ENCODE results near the gene PRSS38. TPM values are rescaled to one million over a fixed set of nuclear protein-coding genes. Genes with fewer than 3 reads are reported as not detected.

The PRSS38 gene
- total RNA-seq, 1 donor from 2014 or later = not detected

DNA sequence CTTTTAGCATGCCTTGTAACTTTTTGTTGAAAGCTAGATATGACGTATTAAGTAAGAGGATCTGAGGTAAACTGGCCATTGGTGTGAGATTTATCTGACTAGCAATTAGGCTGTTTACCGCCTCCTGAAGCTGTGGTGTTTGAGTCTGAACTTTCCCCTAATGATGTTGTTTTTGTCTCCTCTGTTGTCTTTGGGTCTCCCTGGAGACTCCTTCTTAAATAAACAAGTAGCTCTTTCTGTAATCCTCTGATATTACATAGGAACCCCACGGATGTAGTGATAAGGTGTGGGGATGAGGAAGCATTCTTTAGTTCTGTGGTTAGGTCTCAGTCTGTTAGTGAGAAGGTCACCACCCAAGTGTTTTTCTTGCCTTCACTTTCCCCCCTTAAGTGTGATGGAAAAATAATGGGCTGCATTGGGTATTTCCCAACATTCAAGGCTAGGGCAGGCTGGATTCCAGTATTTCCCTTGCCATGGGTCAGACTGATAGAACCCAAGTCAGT, 33.0 kb downstream of the PRSS38 start:
- Mint-ChIP-seq H3K27me3 (ENCODE audit: unreplicated experiment) (peaks cover 2% of the 10 kb centered on the region), H3K4me3 (ENCODE audit: unreplicated experiment) (no peak overlapping the region), H3K27ac (ENCODE audit: unreplicated experiment) (no peak overlapping the region), H3K36me3 (ENCODE audit: low read depth, unreplicated experiment) (no peaks in the 10 kb centered on the region), H3K9me3 (ENCODE audit: unreplicated experiment) (no peaks in the 10 kb centered on the region), H3K4me1 (ENCODE audit: unreplicated experiment) (no peaks in the 10 kb centered on the region)
- DNase-seq (ENCODE audit: low spot score) = no peak
- TF ChIP-seq, protein P1, sequence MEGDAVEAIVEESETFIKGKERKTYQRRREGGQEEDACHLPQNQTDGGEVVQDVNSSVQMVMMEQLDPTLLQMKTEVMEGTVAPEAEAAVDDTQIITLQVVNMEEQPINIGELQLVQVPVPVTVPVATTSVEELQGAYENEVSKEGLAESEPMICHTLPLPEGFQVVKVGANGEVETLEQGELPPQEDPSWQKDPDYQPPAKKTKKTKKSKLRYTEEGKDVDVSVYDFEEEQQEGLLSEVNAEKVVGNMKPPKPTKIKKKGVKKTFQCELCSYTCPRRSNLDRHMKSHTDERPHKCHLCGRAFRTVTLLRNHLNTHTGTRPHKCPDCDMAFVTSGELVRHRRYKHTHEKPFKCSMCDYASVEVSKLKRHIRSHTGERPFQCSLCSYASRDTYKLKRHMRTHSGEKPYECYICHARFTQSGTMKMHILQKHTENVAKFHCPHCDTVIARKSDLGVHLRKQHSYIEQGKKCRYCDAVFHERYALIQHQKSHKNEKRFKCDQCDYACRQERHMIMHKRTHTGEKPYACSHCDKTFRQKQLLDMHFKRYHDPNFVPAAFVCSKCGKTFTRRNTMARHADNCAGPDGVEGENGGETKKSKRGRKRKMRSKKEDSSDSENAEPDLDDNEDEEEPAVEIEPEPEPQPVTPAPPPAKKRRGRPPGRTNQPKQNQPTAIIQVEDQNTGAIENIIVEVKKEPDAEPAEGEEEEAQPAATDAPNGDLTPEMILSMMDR (IDR thresholded peaks at IDR 0.05; ENCODE audit: unreplicated experiment) = no peak

DNA sequence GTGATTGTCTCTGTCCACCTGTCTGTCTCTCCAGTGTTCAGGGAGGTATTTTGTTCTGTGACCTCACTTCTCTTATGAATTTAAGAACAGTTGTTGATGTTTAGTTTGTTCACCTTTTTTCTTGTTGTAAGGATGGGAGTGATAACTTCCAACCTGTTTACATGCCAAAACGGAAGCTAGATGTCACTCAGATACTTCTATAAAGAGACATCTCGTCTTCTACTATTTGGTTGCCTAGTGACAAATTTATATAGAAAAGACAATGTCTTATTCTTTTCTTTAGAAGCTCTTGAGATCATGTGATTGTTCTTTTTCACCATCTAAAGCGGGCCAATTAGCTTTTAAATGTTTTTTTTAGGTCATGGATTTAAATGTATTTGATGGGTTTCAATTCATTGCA, 33.8 kb downstream of the PRSS38 start:
- H3K4me1 Mint-ChIP-seq (ENCODE audit: unreplicated experiment) = no peaks in the 10 kb centered on the region
- H3K27me3 Mint-ChIP-seq (ENCODE audit: unreplicated experiment) = peaks cover 2% of the 10 kb centered on the region
- H3K4me3 Mint-ChIP-seq (ENCODE audit: unreplicated experiment) = no peak overlapping the region
- no peaks in the 10 kb centered on the region for H3K9me3 Mint-ChIP-seq (ENCODE audit: unreplicated experiment)
- TF ChIP-seq, protein P1 (IDR thresholded peaks at IDR 0.05; ENCODE audit: unreplicated experiment) = no peak
- no peak for DNase-seq (ENCODE audit: low spot score)
- no peak overlapping the region for H3K27ac Mint-ChIP-seq (ENCODE audit: unreplicated experiment)
- H3K36me3 Mint-ChIP-seq (ENCODE audit: low read depth, unreplicated experiment) = no peaks in the 10 kb centered on the region

DNA sequence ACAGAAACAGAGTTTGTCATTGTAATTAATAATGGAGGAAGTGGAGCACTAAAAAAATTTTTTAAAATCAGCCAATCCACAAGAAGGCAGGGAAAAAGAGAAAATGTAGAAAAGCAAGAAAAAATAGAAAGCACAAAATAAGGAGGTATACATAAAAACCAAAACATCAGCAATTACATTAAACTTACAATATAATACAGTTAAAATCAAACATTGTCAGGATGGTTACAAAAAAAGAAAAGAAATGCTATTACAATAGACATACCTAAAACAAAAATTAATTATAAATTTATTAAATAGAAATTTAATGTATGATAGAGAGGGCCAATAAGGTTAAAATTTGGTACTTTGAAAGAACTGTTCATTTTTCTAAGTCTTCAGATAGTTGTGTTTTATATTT, 38.7 kb downstream of the PRSS38 start:
- DNase-seq (ENCODE audit: low spot score) = no peak
- Mint-ChIP-seq H3K27me3 (ENCODE audit: unreplicated experiment) (peaks cover 4% of the 10 kb centered on the region), H3K9me3 (ENCODE audit: unreplicated experiment) (no peaks in the 10 kb centered on the region), H3K27ac (ENCODE audit: unreplicated experiment) (no peak overlapping the region), H3K36me3 (ENCODE audit: low read depth, unreplicated experiment) (no peaks in the 10 kb centered on the region), H3K4me3 (ENCODE audit: unreplicated experiment) (no peak overlapping the region), H3K4me1 (ENCODE audit: unreplicated experiment) (no peaks in the 10 kb centered on the region)
- TF ChIP-seq, protein P1 (IDR thresholded peaks at IDR 0.05; ENCODE audit: unreplicated experiment) = no peak

DNA sequence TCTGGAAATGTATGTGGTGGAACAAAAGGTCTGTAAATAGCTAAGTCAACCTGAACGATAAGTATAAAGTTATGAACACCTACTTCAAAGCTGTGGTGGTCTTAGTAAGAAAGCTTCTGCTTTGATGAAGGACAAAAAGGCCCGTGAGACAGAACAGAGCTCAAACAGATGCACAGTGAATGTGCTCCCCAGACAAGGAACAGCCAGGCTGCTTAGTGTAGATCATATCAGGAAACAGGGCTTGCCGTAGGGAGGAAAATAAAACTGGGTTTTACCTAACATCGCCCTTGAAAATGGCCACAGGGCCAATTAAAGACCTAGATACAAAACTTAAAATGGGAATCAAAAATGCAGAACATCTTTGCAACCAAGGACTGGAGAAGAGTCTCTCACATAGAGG, 40.2 kb downstream of the PRSS38 start:
- Mint-ChIP-seq H3K27me3 (ENCODE audit: unreplicated experiment) (peaks cover 8% of the 10 kb centered on the region), H3K27ac (ENCODE audit: unreplicated experiment) (no peak overlapping the region), H3K9me3 (ENCODE audit: unreplicated experiment) (no peaks in the 10 kb centered on the region), H3K4me1 (ENCODE audit: unreplicated experiment) (no peaks in the 10 kb centered on the region), H3K36me3 (ENCODE audit: low read depth, unreplicated experiment) (no peaks in the 10 kb centered on the region), H3K4me3 (ENCODE audit: unreplicated experiment) (no peak overlapping the region)
- no peak for DNase-seq (ENCODE audit: low spot score)
- TF ChIP-seq, protein P1 (IDR thresholded peaks at IDR 0.05; ENCODE audit: unreplicated experiment) = no peak

DNA sequence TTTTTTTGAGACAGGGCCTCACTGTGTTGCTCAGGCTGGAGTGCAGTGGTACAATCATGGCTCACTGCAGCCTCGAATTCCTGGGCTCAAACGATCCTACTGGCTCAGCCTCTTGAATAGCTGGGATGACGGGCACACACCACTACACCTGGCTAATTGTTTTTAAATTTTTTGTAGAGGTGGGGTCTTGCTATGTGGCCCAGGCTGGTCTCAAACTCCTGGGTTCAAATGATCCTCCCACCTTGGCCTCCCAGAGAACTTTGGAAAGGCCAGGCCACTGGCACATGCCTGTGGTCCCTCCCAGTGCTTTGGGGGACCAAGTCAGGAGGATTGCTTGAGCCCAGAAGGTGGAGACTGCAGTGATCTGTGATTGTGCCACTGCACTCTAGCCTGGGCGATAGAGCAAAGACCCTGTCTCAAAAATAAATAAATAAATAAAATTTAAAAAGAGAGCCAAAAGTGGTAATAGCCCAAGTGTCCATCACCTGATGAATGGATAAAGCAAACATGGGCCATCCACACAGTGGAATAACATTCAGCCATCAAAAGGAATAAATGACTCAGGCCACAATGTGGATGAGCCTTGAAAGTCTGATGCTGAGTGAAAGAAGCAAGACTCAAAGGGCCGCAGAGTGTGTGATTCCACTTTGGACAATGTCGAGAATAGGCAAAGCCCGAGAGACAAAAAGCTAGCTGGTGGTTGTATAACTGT, 40.8 kb downstream of the PRSS38 start:
- H3K4me1 Mint-ChIP-seq (ENCODE audit: unreplicated experiment) = no peaks in the 10 kb centered on the region
- no peak for DNase-seq (ENCODE audit: low spot score)
- peak overlapping the region; percentile 31 for H3K4me3 Mint-ChIP-seq (ENCODE audit: unreplicated experiment)
- H3K36me3 Mint-ChIP-seq (ENCODE audit: low read depth, unreplicated experiment) = no peaks in the 10 kb centered on the region
- peaks cover 8% of the 10 kb centered on the region for H3K27me3 Mint-ChIP-seq (ENCODE audit: unreplicated experiment)
- TF ChIP-seq, protein P1 (IDR thresholded peaks at IDR 0.05; ENCODE audit: unreplicated experiment) = no peak
- H3K9me3 Mint-ChIP-seq (ENCODE audit: unreplicated experiment) = no peaks in the 10 kb centered on the region
- H3K27ac Mint-ChIP-seq (ENCODE audit: unreplicated experiment) = no peak overlapping the region

All from endothelial cell (in vitro differentiated cells).